HEK293 (cell line): ENCODE measurements around the gene MUSK.

Experiments used
- CTCF ChIP-seq: fragments of 450-650 bp; formaldehyde crosslinking; IDR thresholded peaks from 2 replicates; pipeline ENCODE4 v1.5.1; 2016; ENCODE audit warnings: missing biosample characterization, missing genetic modification characterization
- REST ChIP-seq: fragments of 450-650 bp; formaldehyde crosslinking; IDR thresholded peaks from 2 replicates; pipeline ENCODE4 v1.5.1; 2016; ENCODE audit warnings: missing biosample characterization, missing genetic modification characterization
- ZBTB10 ChIP-seq: fragments of 450-650 bp; formaldehyde crosslinking; IDR thresholded peaks from 2 replicates; pipeline ENCODE4 v1.5.1; 2016; ENCODE audit warnings: missing biosample characterization, missing genetic modification characterization

- TF ChIP-seq CTCF (tag by site-specific recombination) (no peak), REST (tag by site-specific recombination) (no peak), ZBTB10 (tag by site-specific recombination) (no peak)
Measured at GRCh38 chr9:110687497-110687896, 18.9 kb downstream of the MUSK start.
